ENCODE measurements around the gene KPNA2. TPM values are rescaled to one million over a fixed set of nuclear protein-coding genes. Genes with fewer than 3 reads are reported as not detected.

KPNA2 gene
- 99.8 to 101 TPM (median 100 TPM) in 3 replicates for total RNA-seq

GRCh38 chr17:68035523-68036303 lies at the start of gene KPNA2:
TSS of gene KPNA2 (plus strand) at chr17:68035735. CDS start at chr17:68037133, 1,398 bp downstream.
- Mint-ChIP-seq H3K36me3 (peaks cover 13% of the 10 kb centered on the region), H3K4me3 (peak within 1 kb of the TSS; percentile 96), H3K4me1 (peaks cover 30% of the 10 kb centered on the region), H3K27ac (peak within 1 kb of the TSS; percentile 96), H3K27me3 (ENCODE audit: low read depth) (no peaks in the 10 kb centered on the region), H3K9me3 (no peaks in the 10 kb centered on the region)
- peak; percentile 82 to 94 for DNase-seq (ENCODE audit: low spot score in 2 of 2, unreplicated experiment in 2 of 2)
- TF ChIP-seq CTCF (IDR thresholded peaks at IDR 0.05; ENCODE audit: unreplicated experiment): no peak

GRCh38 chr17:67990909-67991308 lies 44.6 kb upstream of the KPNA2 start:
- Mint-ChIP-seq H3K4me1 (peaks cover 21% of the 10 kb centered on the region), H3K27me3 (ENCODE audit: low read depth) (peaks cover 8% of the 10 kb centered on the region), H3K4me3 (no peak overlapping the region), H3K9me3 (no peaks in the 10 kb centered on the region), H3K27ac (no peak overlapping the region), H3K36me3 (no peaks in the 10 kb centered on the region)
- no peak for TF ChIP-seq CTCF (IDR thresholded peaks at IDR 0.05; ENCODE audit: unreplicated experiment)
- no peak for DNase-seq (ENCODE audit: low spot score in 2 of 2, unreplicated experiment in 2 of 2)

GRCh38 chr17:67992548-67993152 lies 42.9 kb upstream of the KPNA2 start:
- TF ChIP-seq CTCF (IDR thresholded peaks at IDR 0.05; ENCODE audit: unreplicated experiment): no peak
- no peaks in the 10 kb centered on the region for H3K36me3 Mint-ChIP-seq
- peak overlapping the region; percentile 90 for H3K27ac Mint-ChIP-seq
- peaks cover 27% of the 10 kb centered on the region for H3K4me1 Mint-ChIP-seq
- peaks cover 16% of the 10 kb centered on the region for H3K27me3 Mint-ChIP-seq (ENCODE audit: low read depth)
- no peak for DNase-seq (ENCODE audit: low spot score in 2 of 2, unreplicated experiment in 2 of 2)
- H3K9me3 Mint-ChIP-seq: no peaks in the 10 kb centered on the region
- H3K4me3 Mint-ChIP-seq: peak overlapping the region; percentile 89

- DNase-seq (ENCODE audit: low spot score in 2 of 2, unreplicated experiment in 2 of 2): peak; percentile 79 to 89
- H3K27ac Mint-ChIP-seq: peak overlapping the region; percentile 90
- peaks cover 17% of the 10 kb centered on the region for H3K27me3 Mint-ChIP-seq (ENCODE audit: low read depth)
- peaks cover 27% of the 10 kb centered on the region for H3K4me1 Mint-ChIP-seq
- no peaks in the 10 kb centered on the region for H3K9me3 Mint-ChIP-seq
- TF ChIP-seq CTCF (IDR thresholded peaks at IDR 0.05; ENCODE audit: unreplicated experiment): no peak
- peak overlapping the region; percentile 89 for H3K4me3 Mint-ChIP-seq
- H3K36me3 Mint-ChIP-seq: no peaks in the 10 kb centered on the region
Measured at GRCh38 chr17:67993153-67993997, 42.2 kb upstream of the KPNA2 start.

GRCh38 chr17:67993998-67994361 lies 41.6 kb upstream of the KPNA2 start:
- Mint-ChIP-seq H3K4me3 (peak overlapping the region; percentile 71), H3K4me1 (peaks cover 27% of the 10 kb centered on the region), H3K9me3 (no peaks in the 10 kb centered on the region), H3K36me3 (no peaks in the 10 kb centered on the region), H3K27ac (peak overlapping the region; percentile 87), H3K27me3 (ENCODE audit: low read depth) (peaks cover 20% of the 10 kb centered on the region)
- DNase-seq (ENCODE audit: low spot score in 2 of 2, unreplicated experiment in 2 of 2): no peak
- TF ChIP-seq CTCF (IDR thresholded peaks at IDR 0.05; ENCODE audit: unreplicated experiment): no peak

Measured in mesothelial cell of epicardium (in vitro differentiated cells).